A549 (cell line): ENCODE results near the gene SH3BGR. TPM values are rescaled to one million over a fixed set of nuclear protein-coding genes. Genes with fewer than 3 reads are reported as not detected.

Source experiments
- ATAC-seq, 2 experiments: fragments of 200-7000 bp in 1 of 2; fragments of >200 bp in 1 of 2; cut with Nextera tagmentation in 1 of 2; cut with Tn5 transposase in 1 of 2; 3 replicates each; pipeline versions ENCODE4 v1.8.0 to v1.9.1; 2018 to 2020; ENCODE audit warnings: mild to moderate bottlenecking in 1 of 2, moderate library complexity in 1 of 2
- CTCF ChIA-PET: fragments of 300-600 bp; sonication (Branson Sonifier 250); formaldehyde crosslinking; extraction: SDS; loops from one replicate; lab custom pipeline; 2021; ENCODE audit warnings: antibody characterized with exemption, inconsistent platforms; lab: Yijun Ruan, JAX
- POLR2A ChIA-PET: fragments of 350-600 bp; formaldehyde crosslinking; extraction: SDS; loops from one replicate; lab custom pipeline; 2021; ENCODE audit warnings: antibody characterized with exemption, inconsistent platforms; lab: Yijun Ruan, JAX
- DNase-seq, 2 experiments: peaks; one replicate each; pipeline versions ENCODE4 v3.0.0 to v3.0.0-alpha.2; 2011 to 2016; ENCODE audit warnings: low read depth in 1 of 2, low spot score in 1 of 2
- FAIRE-seq: peaks from 2 replicates; lab custom pipeline; 2011; peaks lifted over from hg19 to GRCh38; lab: Jason Lieb, UNC
- H3K27ac ChIP-seq, 2 experiments: fragments of >200 bp; sonication (Bioruptor Twin); formaldehyde crosslinking; 3 replicates each; pipeline ENCODE4 v1.5.1; 2016 to 2017
- H3K4me1 ChIP-seq: fragments of >200 bp; sonication (Bioruptor Twin); formaldehyde crosslinking; 3 replicates; pipeline ENCODE4 v1.6.1; 2016
- H3K4me2 ChIP-seq: fragments of >200 bp; sonication (Bioruptor Twin); formaldehyde crosslinking; 3 replicates; pipeline ENCODE4 v1.6.1; 2016
- H3K4me3 ChIP-seq: fragments of >200 bp; sonication (Bioruptor Twin); formaldehyde crosslinking; 3 replicates; pipeline ENCODE4 v1.5.1; 2016
- H3K9me3 ChIP-seq: fragments of >200 bp; sonication (Bioruptor Twin); formaldehyde crosslinking; 3 replicates; pipeline ENCODE4 v1.6.1; 2016
- CBX2 ChIP-seq: fragments of 200-600 bp; sonication (generic); IDR thresholded peaks from 2 replicates; pipeline ENCODE4 v1.6.1; 2016; ENCODE audit warnings: low read depth, mild to moderate bottlenecking, borderline replicate concordance
- CHD2 ChIP-seq: fragments of 150-350 bp; IDR thresholded peaks from 2 replicates; pipeline ENCODE4 v1.6.1; 2014; ENCODE audit warnings: low read length; ENCODE audit not compliant: partially characterized antibody
- EHF ChIP-seq: fragments of 250-450 bp; sonication (Bioruptor Pico); IDR thresholded peaks from 2 replicates; pipeline ENCODE4 v1.5.0; 2020; ENCODE audit warnings: mild to moderate bottlenecking
- ESRRA ChIP-seq: fragments of 150-350 bp; IDR thresholded peaks from 2 replicates; pipeline ENCODE4 v1.6.1; 2014; ENCODE audit warnings: mild to moderate bottlenecking, low read length, borderline replicate concordance
- FOSL2 ChIP-seq, 2 experiments: fragments of 450-650 bp in 1 of 2; fragments of >200 bp in 1 of 2; sonication (Bioruptor Twin) in 1 of 2; formaldehyde crosslinking; IDR thresholded peaks; 2 replicates each; pipeline versions ENCODE4 v1.5.0 to v1.6.1; 2016 to 2020; ENCODE audit warnings: mild to moderate bottlenecking in 1 of 2, moderate library complexity in 1 of 2
- FOXS1 ChIP-seq: fragments of 250-450 bp; sonication (Bioruptor Pico); IDR thresholded peaks from 2 replicates; pipeline ENCODE4 v1.5.0; 2020; ENCODE audit warnings: mild to moderate bottlenecking, moderate library complexity
- HDAC2 ChIP-seq: fragments of 200-600 bp; sonication (generic); IDR thresholded peaks from 2 replicates; pipeline ENCODE4 v1.6.1; 2016
- HEYL ChIP-seq: fragments of 250-450 bp; sonication (Bioruptor Pico); IDR thresholded peaks from 2 replicates; pipeline ENCODE4 v1.8.0; 2021; ENCODE audit warnings: mild to moderate bottlenecking, moderate library complexity
- HOXB5 ChIP-seq: fragments of 250-450 bp; sonication (Bioruptor Pico); IDR thresholded peaks from 2 replicates; pipeline ENCODE4 v1.5.0; 2020; ENCODE audit warnings: mild to moderate bottlenecking, moderate library complexity
- JUNB ChIP-seq: fragments of >200 bp; sonication (Bioruptor Twin); formaldehyde crosslinking; IDR thresholded peaks from 2 replicates; pipeline ENCODE4 v1.6.1; 2016
- KDM5A ChIP-seq: fragments of 200-600 bp; sonication (generic); IDR thresholded peaks from 2 replicates; pipeline ENCODE4 v1.6.1; 2016; ENCODE audit warnings: antibody characterized with exemption, mild to moderate bottlenecking
- MAFK ChIP-seq: fragments of 450-650 bp; IDR thresholded peaks from 2 replicates; pipeline ENCODE4 v1.6.1; 2014; ENCODE audit not compliant: partially characterized antibody
- MAZ ChIP-seq: fragments of 150-350 bp; IDR thresholded peaks from 2 replicates; pipeline ENCODE4 v1.6.1; 2014; ENCODE audit warnings: antibody characterized with exemption, low read depth, low read length, borderline replicate concordance
- MYC ChIP-seq: IDR thresholded peaks from 2 replicates; pipeline ENCODE4 v1.6.1; 2012; ENCODE audit warnings: mild to moderate bottlenecking, inconsistent platforms, low read length, improper control_type of control experiment, borderline replicate concordance
- NFE2L2 ChIP-seq: fragments of 150-350 bp; conservative IDR thresholded peaks from 2 replicates; pipeline ENCODE4 v1.6.1; 2014; ENCODE audit warnings: low read length
- NPAS2 ChIP-seq: fragments of 250-450 bp; sonication (Bioruptor Pico); IDR thresholded peaks from 2 replicates; pipeline ENCODE4 v1.8.0; 2022; ENCODE audit warnings: mild to moderate bottlenecking, moderate library complexity, borderline replicate concordance
- POLR2A ChIP-seq: IDR thresholded peaks from 2 replicates; pipeline ENCODE4 v1.6.1; 2012; ENCODE audit warnings: mild to moderate bottlenecking, low read length
- RAD21 ChIP-seq, 2 experiments: fragments of >200 bp in 1 of 2; sonication (Bioruptor Twin) in 1 of 2; formaldehyde crosslinking in 1 of 2; IDR thresholded peaks in 1 of 2; conservative IDR thresholded peaks in 1 of 2; 2 replicates in 1 of 2; 3 replicates in 1 of 2; pipeline ENCODE4 v1.6.1; 2012 to 2018; ENCODE audit warnings: inconsistent platforms in 1 of 2
- RARB ChIP-seq: fragments of 250-450 bp; sonication (Bioruptor Pico); IDR thresholded peaks from 2 replicates; pipeline ENCODE4 v1.8.0; 2021; ENCODE audit warnings: mild to moderate bottlenecking, moderate library complexity
- SMC3 ChIP-seq: fragments of >200 bp; sonication (Bioruptor Twin); formaldehyde crosslinking; IDR thresholded peaks from 3 replicates; pipeline ENCODE4 v1.6.1; 2018; ENCODE audit warnings: inconsistent platforms
- SREBF2 ChIP-seq: fragments of 450-650 bp; IDR thresholded peaks from 2 replicates; pipeline ENCODE4 v1.6.1; 2014; ENCODE audit warnings: mild to moderate bottlenecking, moderate library complexity
- TFCP2L1 ChIP-seq: fragments of 250-450 bp; sonication (Bioruptor Pico); IDR thresholded peaks from 2 replicates; pipeline ENCODE4 v1.5.0; 2021; ENCODE audit warnings: mild to moderate bottlenecking
- ZNF302 ChIP-seq: fragments of 250-450 bp; sonication (Bioruptor Pico); IDR thresholded peaks from 2 replicates; pipeline ENCODE4 v1.9.0; 2021; ENCODE audit warnings: inconsistent platforms, mild to moderate bottlenecking, moderate library complexity
- WGBS: methylation state at CpG from one replicate; pipeline ENCODE4 v1.1.6; 2017; ENCODE audit errors: missing lambda C conversion rate; 5-methylcytosine and 5-hydroxymethylcytosine counted together
- polyA plus RNA-seq, 4 experiments: library from polyadenylated mRNA; depleted of rRNA in 3 of 4; stranded (reverse); fragments of >200 nt; fragmentation: RNase III in 1 of 4; extraction: RNeasy Plus Mini Kit Qiagen cat#74134 plus additional on column Dnase treatment in 1 of 4; gene quantifications; 2 replicates in 3 of 4; 3 replicates in 1 of 4; pipeline ENCODE4 v1.2.3, GENCODE V29; 2011 to 2017
- TF ChIP-seq, protein P1 (sequence below): fragments of 450-650 bp; IDR thresholded peaks from 2 replicates; pipeline ENCODE4 v1.6.1; 2014; ENCODE audit warnings: antibody characterized with exemption
- TF ChIP-seq, protein P2 (sequence below): fragments of 200-600 bp; sonication (generic); IDR thresholded peaks from 2 replicates; pipeline ENCODE4 v1.6.1; 2016; ENCODE audit warnings: antibody characterized with exemption, mild to moderate bottlenecking, moderate library complexity
- TF ChIP-seq, protein P3 (sequence below): fragments of 250-450 bp; sonication (Bioruptor Pico); IDR thresholded peaks from 2 replicates; pipeline ENCODE4 v1.5.0; 2020; ENCODE audit warnings: low read depth, mild to moderate bottlenecking, moderate library complexity
- TF ChIP-seq, protein P4 (sequence below): IDR thresholded peaks from 2 replicates; pipeline ENCODE4 v1.6.1; 2012

Gene SH3BGR
- polyA plus RNA-seq, 2 of the 4 experiments (the other 2 are of a cell fraction) = 1.0 to 3.0 TPM

DNA sequence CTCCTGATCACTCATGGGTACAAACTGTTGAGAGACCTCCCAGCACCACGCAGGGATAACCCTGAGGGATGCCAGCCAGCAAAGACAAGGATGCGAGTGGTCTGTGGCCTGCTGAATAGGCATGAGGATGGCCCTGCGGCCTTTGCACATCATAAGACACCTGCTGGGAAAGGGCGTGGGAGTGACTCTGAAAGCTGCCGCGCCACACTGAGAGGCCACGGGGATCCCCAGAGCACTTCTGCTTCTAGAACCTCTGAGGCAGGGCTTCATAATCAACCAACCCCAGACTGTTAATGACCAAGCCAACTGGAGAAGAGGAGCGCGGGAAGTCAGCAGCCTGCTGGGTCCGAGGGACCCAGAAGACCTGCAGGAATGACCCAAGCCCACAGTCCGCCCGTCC lies 73.8 kb downstream of the SH3BGR start:
- Histone ChIP-seq H3K4me1 (0 out of 3 replicates have a peak, but pooled peaks cover 9% of the 10 kb centered on the region), H3K4me2 (no peak overlapping the region)
- DNase-seq = no peak
- no peak for FAIRE-seq
- CTCF ChIA-PET = interaction anchor here (0.6 to 1.5 kb wide), 2 partner anchors 8 to 11 kb away, joined by 3 to 4 read pairs; no protein-coding TSS in a partner anchor
- no peak for TF ChIP-seq POLR2A
- TF ChIP-seq CHD2 = no peak
- no peak for TF ChIP-seq ESRRA
- no peak for TF ChIP-seq JUNB
- TF ChIP-seq NFE2L2 = no peak
- TF ChIP-seq NPAS2 (CRISPR knock-in tag) = no peak
- TF ChIP-seq, protein P1, sequence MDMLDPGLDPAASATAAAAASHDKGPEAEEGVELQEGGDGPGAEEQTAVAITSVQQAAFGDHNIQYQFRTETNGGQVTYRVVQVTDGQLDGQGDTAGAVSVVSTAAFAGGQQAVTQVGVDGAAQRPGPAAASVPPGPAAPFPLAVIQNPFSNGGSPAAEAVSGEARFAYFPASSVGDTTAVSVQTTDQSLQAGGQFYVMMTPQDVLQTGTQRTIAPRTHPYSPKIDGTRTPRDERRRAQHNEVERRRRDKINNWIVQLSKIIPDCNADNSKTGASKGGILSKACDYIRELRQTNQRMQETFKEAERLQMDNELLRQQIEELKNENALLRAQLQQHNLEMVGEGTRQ = no peak
- TF ChIP-seq HEYL = no peak
- TF ChIP-seq CBX2 = no peak
- TF ChIP-seq RARB (CRISPR knock-in tag) = no peak
- TF ChIP-seq EHF (CRISPR knock-in tag) = no peak
- TF ChIP-seq MYC = no peak
- TF ChIP-seq RAD21 (conservative IDR thresholded peaks at IDR 0.05 in 1 of 2, IDR thresholded peaks at IDR 0.05 in 1 of 2) = no peak
- TF ChIP-seq FOXS1 (CRISPR knock-in tag) = no peak
- TF ChIP-seq, all 56 proteins: peak for 0
- WGBS = 80% methylated on average over 7 of the region's 12 CpGs
- Histone ChIP-seq H3K27ac (no peak overlapping the region), H3K4me3 (no peak overlapping the region), H3K9me3 (no peaks in the 10 kb centered on the region)
- no peak for ATAC-seq
- POLR2A ChIA-PET = no interaction called here

DNA sequence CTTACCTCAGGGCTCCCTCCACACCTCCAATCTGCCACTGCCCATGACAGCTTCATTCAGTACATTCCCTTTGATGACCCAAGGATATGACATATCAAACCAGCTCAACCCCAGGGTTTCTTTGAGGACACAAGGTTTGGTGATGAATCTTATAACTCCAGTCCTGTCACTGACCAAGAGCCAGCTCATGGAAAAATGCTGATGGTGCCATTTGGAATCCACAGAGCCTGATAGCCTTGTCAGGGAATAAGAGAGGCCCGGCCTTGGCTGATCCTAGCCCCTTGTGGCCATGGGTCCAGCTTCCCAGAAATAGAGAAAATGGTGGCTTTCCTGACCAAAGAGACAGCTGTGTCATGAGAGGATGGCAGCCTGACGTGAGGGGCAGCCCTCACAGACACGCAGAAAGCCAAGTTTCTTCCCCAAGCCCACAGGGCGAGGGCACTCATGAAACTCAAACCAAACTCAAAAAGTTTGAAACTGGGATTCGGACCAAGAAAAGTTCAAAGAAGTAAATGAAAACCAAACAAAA lies 75.4 kb downstream of the SH3BGR start:
- DNase-seq (no peak), FAIRE-seq (no peak)
- no peak overlapping the region for H3K4me2 ChIP-seq
- H3K9me3 ChIP-seq = no peaks in the 10 kb centered on the region
- ChIA-PET POLR2A (no interaction called here), CTCF (interaction anchor here (0.8 to 2.7 kb wide), 5 partner anchors 9 to 188 kb away, joined by 3 to 19 read pairs (median 4); no protein-coding TSS in a partner anchor)
- H3K4me3 ChIP-seq = no peak overlapping the region
- no peak overlapping the region; a peak in 1 of 6 replicates for H3K27ac ChIP-seq
- no peak for TF ChIP-seq RARB (CRISPR knock-in tag)
- TF ChIP-seq TFCP2L1 = no peak
- peak; percentile 36 for TF ChIP-seq MAFK
- TF ChIP-seq CHD2 = no peak
- no peak for TF ChIP-seq ZNF302 (CRISPR knock-in tag)
- no peak for TF ChIP-seq SMC3
- TF ChIP-seq MAZ = no peak
- no peak for TF ChIP-seq MYC
- TF ChIP-seq, all 56 proteins: peak for 1
- 0 out of 3 replicates have a peak, but pooled peaks cover 9% of the 10 kb centered on the region for H3K4me1 ChIP-seq
- no peak for ATAC-seq
- 61% methylated on average over 5 of the region's 5 CpGs for WGBS

DNA sequence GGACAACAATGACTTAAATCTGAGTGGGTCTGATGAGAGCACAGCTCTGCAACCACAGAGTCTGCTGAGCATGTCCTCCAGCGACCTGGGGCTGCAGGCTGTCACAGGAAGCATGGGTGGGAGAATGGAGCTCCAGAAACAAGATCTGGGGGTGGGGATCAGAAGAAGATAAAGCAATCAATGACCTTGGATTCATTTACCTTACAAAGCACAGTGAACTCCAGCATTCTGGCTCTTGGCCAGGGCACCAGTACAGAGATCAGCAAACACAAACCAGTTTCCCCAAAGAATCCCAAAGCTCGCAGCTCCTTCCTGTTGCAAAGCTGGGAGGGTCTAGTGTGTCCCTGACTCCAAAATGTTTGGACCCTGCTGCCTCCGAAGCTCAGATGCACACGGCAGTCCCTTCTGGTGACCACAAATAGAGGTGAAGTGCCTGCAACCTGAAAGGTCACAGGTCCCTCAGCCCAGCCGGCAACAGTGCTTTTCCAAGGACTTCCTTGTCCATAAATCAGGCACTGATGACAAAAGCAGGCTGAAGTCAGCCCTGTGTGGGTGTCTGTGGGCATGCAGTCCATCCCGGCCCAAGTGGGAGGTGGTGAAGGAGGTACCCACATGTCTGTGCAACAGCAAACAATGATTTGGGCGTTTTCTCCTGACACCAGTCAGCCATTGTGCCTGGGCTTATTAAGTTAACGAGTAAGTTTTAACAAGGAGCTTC lies 76.1 kb downstream of the SH3BGR start:
- CTCF ChIA-PET = interaction anchor here (0.6 to 2.7 kb wide), 5 partner anchors 10 to 187 kb away, joined by 3 to 19 read pairs (median 4); no protein-coding TSS in a partner anchor
- H3K4me1 ChIP-seq = 0 out of 3 replicates have a peak, but pooled peaks cover 9% of the 10 kb centered on the region
- ATAC-seq (no peak), DNase-seq (no peak), FAIRE-seq (no peak)
- no peaks in the 10 kb centered on the region for H3K9me3 ChIP-seq
- H3K4me2 ChIP-seq = peak overlapping the region; percentile 28; the same call in 1 of the 3 replicates
- POLR2A ChIA-PET = no interaction called here
- no peak overlapping the region; a peak in 1 of 6 replicates for H3K27ac ChIP-seq
- H3K4me3 ChIP-seq = no peak overlapping the region
- 8% methylated on average over 4 of the region's 8 CpGs for WGBS
- TF ChIP-seq SREBF2 (no peak), HOXB5 (CRISPR knock-in tag) (no peak), TFCP2L1 (no peak), EHF (CRISPR knock-in tag) (no peak), FOSL2 (IDR thresholded peaks at IDR 0.05) (no peak), FOSL2 (CRISPR knock-in tag; IDR thresholded peaks at IDR 0.05) (no peak), HDAC2 (no peak), KDM5A (no peak)
- TF ChIP-seq, protein P2, sequence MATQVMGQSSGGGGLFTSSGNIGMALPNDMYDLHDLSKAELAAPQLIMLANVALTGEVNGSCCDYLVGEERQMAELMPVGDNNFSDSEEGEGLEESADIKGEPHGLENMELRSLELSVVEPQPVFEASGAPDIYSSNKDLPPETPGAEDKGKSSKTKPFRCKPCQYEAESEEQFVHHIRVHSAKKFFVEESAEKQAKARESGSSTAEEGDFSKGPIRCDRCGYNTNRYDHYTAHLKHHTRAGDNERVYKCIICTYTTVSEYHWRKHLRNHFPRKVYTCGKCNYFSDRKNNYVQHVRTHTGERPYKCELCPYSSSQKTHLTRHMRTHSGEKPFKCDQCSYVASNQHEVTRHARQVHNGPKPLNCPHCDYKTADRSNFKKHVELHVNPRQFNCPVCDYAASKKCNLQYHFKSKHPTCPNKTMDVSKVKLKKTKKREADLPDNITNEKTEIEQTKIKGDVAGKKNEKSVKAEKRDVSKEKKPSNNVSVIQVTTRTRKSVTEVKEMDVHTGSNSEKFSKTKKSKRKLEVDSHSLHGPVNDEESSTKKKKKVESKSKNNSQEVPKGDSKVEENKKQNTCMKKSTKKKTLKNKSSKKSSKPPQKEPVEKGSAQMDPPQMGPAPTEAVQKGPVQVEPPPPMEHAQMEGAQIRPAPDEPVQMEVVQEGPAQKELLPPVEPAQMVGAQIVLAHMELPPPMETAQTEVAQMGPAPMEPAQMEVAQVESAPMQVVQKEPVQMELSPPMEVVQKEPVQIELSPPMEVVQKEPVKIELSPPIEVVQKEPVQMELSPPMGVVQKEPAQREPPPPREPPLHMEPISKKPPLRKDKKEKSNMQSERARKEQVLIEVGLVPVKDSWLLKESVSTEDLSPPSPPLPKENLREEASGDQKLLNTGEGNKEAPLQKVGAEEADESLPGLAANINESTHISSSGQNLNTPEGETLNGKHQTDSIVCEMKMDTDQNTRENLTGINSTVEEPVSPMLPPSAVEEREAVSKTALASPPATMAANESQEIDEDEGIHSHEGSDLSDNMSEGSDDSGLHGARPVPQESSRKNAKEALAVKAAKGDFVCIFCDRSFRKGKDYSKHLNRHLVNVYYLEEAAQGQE = no peak
- TF ChIP-seq, protein P3, sequence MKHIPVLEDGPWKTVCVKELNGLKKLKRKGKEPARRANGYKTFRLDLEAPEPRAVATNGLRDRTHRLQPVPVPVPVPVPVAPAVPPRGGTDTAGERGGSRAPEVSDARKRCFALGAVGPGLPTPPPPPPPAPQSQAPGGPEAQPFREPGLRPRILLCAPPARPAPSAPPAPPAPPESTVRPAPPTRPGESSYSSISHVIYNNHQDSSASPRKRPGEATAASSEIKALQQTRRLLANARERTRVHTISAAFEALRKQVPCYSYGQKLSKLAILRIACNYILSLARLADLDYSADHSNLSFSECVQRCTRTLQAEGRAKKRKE (CRISPR knock-in tag) = no peak
- TF ChIP-seq, protein P4, sequence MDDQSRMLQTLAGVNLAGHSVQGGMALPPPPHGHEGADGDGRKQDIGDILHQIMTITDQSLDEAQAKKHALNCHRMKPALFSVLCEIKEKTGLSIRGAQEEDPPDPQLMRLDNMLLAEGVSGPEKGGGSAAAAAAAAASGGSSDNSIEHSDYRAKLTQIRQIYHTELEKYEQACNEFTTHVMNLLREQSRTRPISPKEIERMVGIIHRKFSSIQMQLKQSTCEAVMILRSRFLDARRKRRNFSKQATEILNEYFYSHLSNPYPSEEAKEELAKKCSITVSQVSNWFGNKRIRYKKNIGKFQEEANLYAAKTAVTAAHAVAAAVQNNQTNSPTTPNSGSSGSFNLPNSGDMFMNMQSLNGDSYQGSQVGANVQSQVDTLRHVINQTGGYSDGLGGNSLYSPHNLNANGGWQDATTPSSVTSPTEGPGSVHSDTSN = no peak
